GM06990 (cell line): ENCODE measurements around the gene SCN7A.

Experiments used
- DNase-seq: peaks from one replicate; pipeline ENCODE4 v3.0.0-alpha.2; 2011; ENCODE audit not compliant: insufficient read length; ENCODE audit errors: extremely low read depth
- H3K27me3 ChIP-seq: replicated peaks from 2 replicates; pipeline ENCODE4 v1.6.0; 2011; ENCODE audit warnings: low read length; ENCODE audit not compliant: control insufficient read depth, insufficient read depth
- H3K36me3 ChIP-seq: 2 replicates; pipeline ENCODE4 v1.5.1; 2011; ENCODE audit warnings: low read length; ENCODE audit not compliant: control insufficient read depth, insufficient read depth
- H3K4me3 ChIP-seq: replicated peaks from 2 replicates; pipeline ENCODE4 v1.5.1; 2011; ENCODE audit warnings: low read depth, mild to moderate bottlenecking, control low read depth, low read length
- TF ChIP-seq, protein P1 (sequence below): IDR thresholded peaks from 2 replicates; pipeline ENCODE4 v1.5.1; 2011; ENCODE audit warnings: low read length, control low read depth, mild to moderate bottlenecking, inconsistent platforms; ENCODE audit not compliant: insufficient read depth, poor library complexity, severe bottlenecking

SCN7A gene

DNA sequence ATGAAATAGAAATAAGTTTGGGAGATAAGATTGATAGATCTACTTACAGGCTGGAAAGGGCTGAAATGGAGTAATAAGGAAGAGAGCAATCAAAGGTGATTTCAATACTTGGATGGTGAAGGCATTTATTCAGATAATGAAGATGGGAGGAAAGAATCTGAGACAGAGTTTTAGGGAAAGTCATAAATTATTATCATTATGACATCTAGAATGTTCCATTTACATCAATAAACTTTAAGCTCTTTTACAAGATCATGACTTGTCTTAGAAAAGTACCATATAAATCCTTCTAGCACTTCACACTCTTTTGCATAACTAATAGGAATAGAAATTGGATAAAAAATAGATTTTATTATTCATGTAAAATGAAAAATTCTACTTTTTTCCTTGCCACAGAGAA lies 120.5 kb downstream of the SCN7A start:
- H3K27me3 ChIP-seq: no peaks in the 10 kb centered on the region
- no peak for DNase-seq
- no peak overlapping the region for H3K4me3 ChIP-seq
- H3K36me3 ChIP-seq: no peaks in the 10 kb centered on the region
- TF ChIP-seq, protein P1, sequence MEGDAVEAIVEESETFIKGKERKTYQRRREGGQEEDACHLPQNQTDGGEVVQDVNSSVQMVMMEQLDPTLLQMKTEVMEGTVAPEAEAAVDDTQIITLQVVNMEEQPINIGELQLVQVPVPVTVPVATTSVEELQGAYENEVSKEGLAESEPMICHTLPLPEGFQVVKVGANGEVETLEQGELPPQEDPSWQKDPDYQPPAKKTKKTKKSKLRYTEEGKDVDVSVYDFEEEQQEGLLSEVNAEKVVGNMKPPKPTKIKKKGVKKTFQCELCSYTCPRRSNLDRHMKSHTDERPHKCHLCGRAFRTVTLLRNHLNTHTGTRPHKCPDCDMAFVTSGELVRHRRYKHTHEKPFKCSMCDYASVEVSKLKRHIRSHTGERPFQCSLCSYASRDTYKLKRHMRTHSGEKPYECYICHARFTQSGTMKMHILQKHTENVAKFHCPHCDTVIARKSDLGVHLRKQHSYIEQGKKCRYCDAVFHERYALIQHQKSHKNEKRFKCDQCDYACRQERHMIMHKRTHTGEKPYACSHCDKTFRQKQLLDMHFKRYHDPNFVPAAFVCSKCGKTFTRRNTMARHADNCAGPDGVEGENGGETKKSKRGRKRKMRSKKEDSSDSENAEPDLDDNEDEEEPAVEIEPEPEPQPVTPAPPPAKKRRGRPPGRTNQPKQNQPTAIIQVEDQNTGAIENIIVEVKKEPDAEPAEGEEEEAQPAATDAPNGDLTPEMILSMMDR: no peak

DNA sequence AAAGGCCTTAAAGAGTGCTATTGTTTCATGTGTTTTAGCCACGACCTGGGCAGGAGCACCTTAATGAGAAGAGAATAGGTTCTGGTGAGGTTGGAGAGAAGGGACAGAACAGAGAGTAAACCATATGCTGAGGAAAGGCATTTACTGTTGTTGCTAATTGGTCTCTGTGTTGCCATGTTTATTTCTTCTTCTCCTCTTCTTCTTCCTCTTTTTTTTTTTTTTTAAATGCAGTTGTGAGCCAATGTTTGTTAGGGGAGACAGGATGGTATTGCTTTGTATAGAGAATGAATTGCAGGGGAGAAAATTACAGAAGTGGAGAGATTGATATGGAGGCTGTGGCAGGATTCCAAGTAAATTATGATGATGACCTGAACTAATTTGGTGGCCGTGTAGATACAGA lies 120.9 kb downstream of the SCN7A start:
- Histone ChIP-seq H3K4me3 (no peak overlapping the region), H3K36me3 (no peaks in the 10 kb centered on the region), H3K27me3 (no peaks in the 10 kb centered on the region)
- no peak for DNase-seq
- TF ChIP-seq, protein P1: no peak

DNA sequence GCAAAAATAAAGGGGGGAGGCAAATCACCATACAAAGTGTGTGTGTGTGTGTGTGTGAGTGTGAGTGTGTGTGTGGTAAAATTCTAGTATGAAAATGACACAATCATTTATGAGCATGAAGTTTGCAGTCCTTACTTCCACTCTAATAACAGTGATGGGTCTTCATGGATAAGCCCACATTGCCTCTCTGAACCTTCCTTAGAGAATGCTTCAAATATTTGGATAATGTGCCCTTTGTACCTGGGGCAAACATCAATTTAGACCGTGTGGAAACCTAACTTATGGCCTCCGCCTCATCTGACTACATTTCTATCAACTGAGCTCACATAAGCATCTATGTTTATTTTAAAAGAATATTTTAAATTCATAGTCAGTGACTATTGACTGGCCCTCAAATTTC lies 122.0 kb downstream of the SCN7A start:
- no peaks in the 10 kb centered on the region for H3K27me3 ChIP-seq
- no peak overlapping the region for H3K4me3 ChIP-seq
- no peaks in the 10 kb centered on the region for H3K36me3 ChIP-seq
- TF ChIP-seq, protein P1: no peak
- no peak for DNase-seq

DNA sequence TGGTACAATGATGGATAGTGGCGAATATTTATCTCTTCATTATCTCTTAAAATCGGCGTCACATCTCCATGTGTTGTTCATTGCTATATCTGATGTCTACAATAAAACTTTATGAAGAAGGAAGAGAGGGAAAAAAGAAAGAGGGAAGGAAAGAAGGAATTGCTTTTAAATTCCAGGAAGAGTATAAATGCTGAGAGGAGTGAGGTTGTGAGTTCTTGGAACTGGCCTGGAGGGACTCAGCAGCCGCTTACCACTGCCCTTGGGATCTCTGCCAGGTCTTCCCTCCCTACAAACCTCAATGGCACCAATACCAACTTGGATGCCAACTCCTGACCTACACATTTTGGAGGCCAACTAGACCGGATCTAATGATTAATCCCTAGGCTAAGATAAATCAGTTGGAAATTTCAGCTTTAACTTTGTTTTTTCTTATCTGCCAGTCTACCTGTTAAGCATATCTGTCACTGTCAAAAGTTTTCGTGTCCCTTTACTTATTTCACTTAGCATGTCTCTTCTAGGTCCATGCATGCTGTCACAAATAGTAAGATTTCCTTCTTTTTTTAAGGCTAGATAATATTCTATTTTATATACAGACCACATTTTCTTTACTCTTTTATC lies 128.1 kb downstream of the SCN7A start:
- TF ChIP-seq, protein P1: no peak
- H3K36me3 ChIP-seq: no peaks in the 10 kb centered on the region
- DNase-seq: no peak
- H3K4me3 ChIP-seq: no peak overlapping the region
- H3K27me3 ChIP-seq: no peaks in the 10 kb centered on the region

DNA sequence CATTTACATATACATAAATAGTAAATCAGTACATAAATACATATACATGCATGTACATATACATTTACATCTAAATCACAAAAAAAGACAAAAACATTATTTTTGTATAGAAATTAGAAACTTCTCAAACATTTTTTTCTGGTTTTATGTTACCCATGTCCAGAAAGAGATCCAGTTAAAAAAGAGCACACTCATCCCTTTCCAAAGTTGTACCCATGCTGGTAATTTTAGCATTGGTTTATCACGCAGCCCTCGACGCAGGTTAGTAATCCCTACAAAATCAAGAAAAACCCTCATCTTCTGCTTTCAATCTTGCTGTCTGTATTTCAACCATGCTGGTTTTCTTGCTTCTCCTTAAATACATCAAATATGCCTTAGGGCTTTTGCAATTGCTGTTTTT lies 128.8 kb downstream of the SCN7A start:
- TF ChIP-seq, protein P1: no peak
- Histone ChIP-seq H3K36me3 (no peaks in the 10 kb centered on the region), H3K27me3 (no peaks in the 10 kb centered on the region), H3K4me3 (no peak overlapping the region)
- no peak for DNase-seq
